ENCODE measurements around the gene KCNN2. TPM values are rescaled to one million over a fixed set of nuclear protein-coding genes. Genes with fewer than 3 reads are reported as not detected.

KCNN2 gene
- total and polyA plus RNA-seq, 2 donors (not counting 3 experiments of a cell fraction or from before 2014, with no cell fraction given): 0.32 to 1.9 TPM

DNA sequence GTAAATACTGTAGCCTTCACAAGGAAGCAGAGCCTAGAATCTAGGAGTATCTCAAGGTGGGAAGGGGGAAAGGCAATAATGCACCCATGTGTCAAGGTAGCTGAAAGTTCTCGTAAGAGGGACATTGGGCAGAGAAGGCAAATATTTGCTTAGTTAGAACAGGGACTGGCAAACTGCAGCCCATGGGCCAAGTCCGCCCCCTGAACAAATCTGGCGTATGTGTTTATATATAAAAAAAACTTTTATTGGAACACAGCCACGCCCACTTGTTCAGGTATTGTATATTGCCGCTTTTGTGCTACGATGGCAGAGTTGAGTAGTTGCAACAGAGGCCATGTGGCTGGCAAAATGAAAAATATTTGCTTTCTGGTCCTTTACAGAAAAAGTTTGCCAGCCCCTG, 16.1 kb downstream of the KCNN2 start:
- BruUV-seq (replicated peaks): no TSS peak
- H3K9me3 ChIP-seq (replicated peaks; ENCODE audit: control insufficient read depth, insufficient read depth, low read length): no peaks in the 10 kb centered on the region
- H3K4me2 ChIP-seq (ENCODE audit: insufficient read depth, low read length): no peak overlapping the region
- ChIA-PET POLR2A (no interaction called here), CTCF (interaction anchor here (1.1 kb wide), 1 partner anchor 11 kb away, joined by 6 read pairs; no protein-coding TSS in a partner anchor)
- H3K27me3 ChIP-seq (ENCODE audit: control insufficient read depth in 2 of 2, insufficient read depth in 2 of 2, low read length in 2 of 2): peaks cover 0 to 2% of the 10 kb centered on the region in 2 experiments
- H4K20me1 ChIP-seq (replicated peaks; ENCODE audit: control insufficient read depth, extremely low read depth, insufficient read depth, low read length): no peaks in the 10 kb centered on the region
- no peak for TF ChIP-seq JUN (IDR thresholded peaks at IDR 0.05; ENCODE audit: borderline replicate concordance, insufficient read depth, insufficient read length, low read depth)
- no peak for TF ChIP-seq POLR2A (IDR thresholded peaks at IDR 0.05; ENCODE audit: low read depth, low read length)
- no peak for TF ChIP-seq GATA2 (IDR thresholded peaks at IDR 0.05; ENCODE audit: insufficient read depth, insufficient read length, low read depth, low read length)
- TF ChIP-seq EZH2 (IDR thresholded peaks at IDR 0.05; ENCODE audit: borderline replicate concordance, low read depth, low read length, severe bottlenecking): no peak
- no peak for TF ChIP-seq FOS (IDR thresholded peaks at IDR 0.05; ENCODE audit: borderline replicate concordance, insufficient read depth, low read length)
- TF ChIP-seq, protein P1, sequence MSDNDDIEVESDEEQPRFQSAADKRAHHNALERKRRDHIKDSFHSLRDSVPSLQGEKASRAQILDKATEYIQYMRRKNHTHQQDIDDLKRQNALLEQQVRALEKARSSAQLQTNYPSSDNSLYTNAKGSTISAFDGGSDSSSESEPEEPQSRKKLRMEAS (IDR thresholded peaks at IDR 0.05; ENCODE audit: insufficient read depth, insufficient read length): no peak
- no peak for TF ChIP-seq POLR2AphosphoS5 (IDR thresholded peaks at IDR 0.05; ENCODE audit: insufficient read depth, low read depth, low read length)
- TF ChIP-seq MYC (IDR thresholded peaks at IDR 0.05; ENCODE audit: low read depth, low read length): no peak
- TF ChIP-seq, protein P2, sequence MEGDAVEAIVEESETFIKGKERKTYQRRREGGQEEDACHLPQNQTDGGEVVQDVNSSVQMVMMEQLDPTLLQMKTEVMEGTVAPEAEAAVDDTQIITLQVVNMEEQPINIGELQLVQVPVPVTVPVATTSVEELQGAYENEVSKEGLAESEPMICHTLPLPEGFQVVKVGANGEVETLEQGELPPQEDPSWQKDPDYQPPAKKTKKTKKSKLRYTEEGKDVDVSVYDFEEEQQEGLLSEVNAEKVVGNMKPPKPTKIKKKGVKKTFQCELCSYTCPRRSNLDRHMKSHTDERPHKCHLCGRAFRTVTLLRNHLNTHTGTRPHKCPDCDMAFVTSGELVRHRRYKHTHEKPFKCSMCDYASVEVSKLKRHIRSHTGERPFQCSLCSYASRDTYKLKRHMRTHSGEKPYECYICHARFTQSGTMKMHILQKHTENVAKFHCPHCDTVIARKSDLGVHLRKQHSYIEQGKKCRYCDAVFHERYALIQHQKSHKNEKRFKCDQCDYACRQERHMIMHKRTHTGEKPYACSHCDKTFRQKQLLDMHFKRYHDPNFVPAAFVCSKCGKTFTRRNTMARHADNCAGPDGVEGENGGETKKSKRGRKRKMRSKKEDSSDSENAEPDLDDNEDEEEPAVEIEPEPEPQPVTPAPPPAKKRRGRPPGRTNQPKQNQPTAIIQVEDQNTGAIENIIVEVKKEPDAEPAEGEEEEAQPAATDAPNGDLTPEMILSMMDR (IDR thresholded peaks at IDR 0.05; ENCODE audit: extremely low read depth in 1 of 2, insufficient read depth in 1 of 2, low read depth in 1 of 2, low read length in 2 of 2): no peak
- no peak for FAIRE-seq
- no peak overlapping the region for H3K9ac ChIP-seq (replicated peaks; ENCODE audit: extremely low read depth, insufficient read depth, low read length)
- DNase-seq (ENCODE audit: low read depth, low spot score): no peak
- H3K4me3 ChIP-seq (replicated peaks in 1 of 3; ENCODE audit: insufficient read depth in 1 of 3, low read depth in 1 of 3, low read length in 3 of 3): no peak overlapping the region
- no peak overlapping the region for H3K27ac ChIP-seq (ENCODE audit: insufficient read depth, low read depth, low read length)
- no peaks in the 10 kb centered on the region for H3K9me1 ChIP-seq (replicated peaks; ENCODE audit: control insufficient read depth, extremely low read depth, insufficient read depth, low read length)
- dilution Hi-C loops (cut with MboI; ENCODE audit: extremely low pct_ligation_motif_present, low sequenced_read_pairs): no loop called here
- intact Hi-C loops (cut with micrococcal nuclease): loop anchor here (5.0 kb wide), 1 partner anchor 1821 kb away; no protein-coding TSS in a partner anchor
- no peak overlapping the region for H2AFZ ChIP-seq (ENCODE audit: low read depth, low read length)
- H3K36me3 ChIP-seq (ENCODE audit: control insufficient read depth in 2 of 2, extremely low read depth in 1 of 2, insufficient read depth in 2 of 2, low read length in 2 of 2): no peaks in the 10 kb centered on the region
- no peaks in the 10 kb centered on the region for H3K79me2 ChIP-seq (ENCODE audit: control insufficient read depth, insufficient read depth, low read length)
- no peaks in the 10 kb centered on the region for H3K4me1 ChIP-seq (ENCODE audit: control insufficient read depth, extremely low read depth, insufficient read depth, low read length)

All from endothelial cell of umbilical vein (primary cell).